CD4-positive, alpha-beta T cell (primary cell): ENCODE measurements around the gene MRPL33. TPM values are rescaled to one million over a fixed set of nuclear protein-coding genes. Genes with fewer than 3 reads are reported as not detected.

Experiments
- ATAC-seq: fragments of 200-7000 bp; cut with Tn5 transposase; one replicate; pipeline ENCODE4 v1.10.0; 2022; ENCODE audit warnings: mild to moderate bottlenecking; ENCODE audit not compliant: poor library complexity
- CTCF ChIA-PET: fragments of 350-600 bp; sonication (Branson Sonifier 250); formaldehyde crosslinking; loops from one replicate; lab custom pipeline; 2021; ENCODE audit warnings: antibody characterized with exemption, inconsistent platforms; lab: Charles Lee
- POLR2A ChIA-PET: fragments of 350-600 bp; sonication (Branson Sonifier 250); formaldehyde crosslinking; loops from one replicate; lab custom pipeline; 2021; ENCODE audit warnings: antibody characterized with exemption, inconsistent platforms; lab: Charles Lee
- DNase-seq, 14 experiments: peaks; one replicate each; pipeline ENCODE4 v3.0.0-alpha.2; 2013 to 2020; ENCODE audit warnings: mixed read lengths in 2 of 14
- H3K27ac ChIP-seq, 2 donors: one replicate each; pipeline versions ENCODE4 v1.5.1 to v1.7.0; 2013; ENCODE audit warnings: low read length in 2 of 2, low read depth in 1 of 2, mild to moderate bottlenecking in 1 of 2
- H3K27me3 ChIP-seq, 2 experiments: 1 replicate in 1 of 2; 2 replicates in 1 of 2; pipeline versions ENCODE4 v1.6.1 to v1.7.0; 2013; ENCODE audit warnings: low read length in 2 of 2, control low read depth in 1 of 2, mild to moderate bottlenecking in 1 of 2, moderate library complexity in 1 of 2; ENCODE audit not compliant: insufficient read depth in 2 of 2, control insufficient read depth in 1 of 2
- H3K36me3 ChIP-seq: one replicate; pipeline ENCODE4 v1.6.1; 2013; ENCODE audit warnings: low read length, control low read depth; ENCODE audit not compliant: insufficient read depth
- H3K4me1 ChIP-seq: one replicate; pipeline ENCODE4 v1.6.1; 2013; ENCODE audit warnings: low read length, control low read depth; ENCODE audit not compliant: insufficient read depth
- H3K4me3 ChIP-seq: one replicate; pipeline ENCODE4 v1.5.1; 2013; ENCODE audit warnings: mild to moderate bottlenecking, low read length, moderate library complexity
- H3K9me3 ChIP-seq, 2 experiments: 1 replicate in 1 of 2; 2 replicates in 1 of 2; pipeline versions ENCODE4 v1.6.1 to v1.7.0; 2013; ENCODE audit warnings: low read length in 2 of 2, mild to moderate bottlenecking in 2 of 2, control low read depth in 1 of 2, moderate library complexity in 1 of 2; ENCODE audit not compliant: control insufficient read depth in 1 of 2, insufficient read depth in 1 of 2
- H3K27ac Mint-ChIP-seq: one replicate; pipeline ENCODE4 v1.8.0; 2020; ENCODE audit warnings: mixed read lengths
- H3K27me3 Mint-ChIP-seq: one replicate; pipeline ENCODE4 v1.8.0; 2021; ENCODE audit warnings: mixed read lengths
- H3K36me3 Mint-ChIP-seq: one replicate; pipeline ENCODE4 v1.8.0; 2021; ENCODE audit warnings: low read depth, mixed read lengths
- H3K4me1 Mint-ChIP-seq: one replicate; pipeline ENCODE4 v1.8.0; 2021; ENCODE audit warnings: low read depth, mixed read lengths
- H3K4me3 Mint-ChIP-seq: one replicate; pipeline ENCODE4 v1.8.0; 2020; ENCODE audit warnings: mild to moderate bottlenecking, mixed read lengths
- H3K9me3 Mint-ChIP-seq: one replicate; pipeline ENCODE4 v1.8.0; 2020; ENCODE audit warnings: mixed read lengths
- CTCF ChIP-seq: fragments of 200-600 bp; IDR thresholded peaks from one replicate; pipeline ENCODE4 v1.8.0; 2022; ENCODE audit warnings: antibody characterized with exemption, mild to moderate bottlenecking
- intact Hi-C, 2 experiments: fragments of 100-400 bp; cut with DNase I in 1 of 2; cut with micrococcal nuclease in 1 of 2; formaldehyde crosslinking; loops; one replicate each; pipeline versions ENCODE4 v1.15.1 to v1.9.0; 2023 to 2025; cut with DNase I, micrococcal nuclease
- total RNA-seq, 174 experiments: library from RNA in 2 of 174; stranded (reverse) in 2 of 174; gene quantifications; one replicate each; pipeline ENCODE4 v1.2.3 and lab custom pipeline; 2021 to 2026

MRPL33 gene
- total RNA-seq, 2 experiments from 2014 or later, result 33.1 to 37.2 TPM

- intact Hi-C loops, result no loop called here
- ChIA-PET POLR2A (no interaction called here), CTCF (no interaction called here)
- no peaks in the 10 kb centered on the region for H3K36me3 Mint-ChIP-seq
- H3K4me1 ChIP-seq, result no peaks in the 10 kb centered on the region
- no peak overlapping the region for H3K27ac ChIP-seq
- no peak for TF ChIP-seq CTCF
- peaks cover 6% of the 10 kb centered on the region for H3K4me1 Mint-ChIP-seq
- H3K4me3 ChIP-seq, result no peak overlapping the region
- H3K27ac Mint-ChIP-seq, result no peak overlapping the region
- DNase-seq (no peak), ATAC-seq (no peak)
- no peaks in the 10 kb centered on the region for H3K27me3 ChIP-seq
- H3K9me3 Mint-ChIP-seq, result no peaks in the 10 kb centered on the region
- H3K36me3 ChIP-seq, result no peaks in the 10 kb centered on the region
- no peaks in the 10 kb centered on the region for H3K9me3 ChIP-seq
- H3K4me3 Mint-ChIP-seq, result no peak overlapping the region
- no peaks in the 10 kb centered on the region for H3K27me3 Mint-ChIP-seq
Measured at GRCh38 chr2:27728081-27728858, 43.2 kb upstream of the MRPL33 start.

- Mint-ChIP-seq H3K36me3 (no peaks in the 10 kb centered on the region), H3K4me1 (peaks cover 6% of the 10 kb centered on the region), H3K9me3 (no peaks in the 10 kb centered on the region), H3K27ac (no peak overlapping the region), H3K27me3 (no peaks in the 10 kb centered on the region), H3K4me3 (no peak overlapping the region)
- CTCF ChIA-PET, result no interaction called here
- H3K9me3 ChIP-seq, result no peaks in the 10 kb centered on the region
- H3K4me1 ChIP-seq, result no peaks in the 10 kb centered on the region
- ATAC-seq (no peak), DNase-seq (no peak)
- H3K27me3 ChIP-seq, result no peaks in the 10 kb centered on the region
- no peak for TF ChIP-seq CTCF
- intact Hi-C loops, result no loop called here
- no peaks in the 10 kb centered on the region for H3K36me3 ChIP-seq
- no peak overlapping the region for H3K4me3 ChIP-seq
- no peak overlapping the region for H3K27ac ChIP-seq
- POLR2A ChIA-PET, result no interaction called here
Measured at GRCh38 chr2:27729198-27729597, 42.3 kb upstream of the MRPL33 start.

GRCh38 chr2:27729614-27730013 is 41.9 kb upstream of the MRPL33 start:
- H3K4me1 ChIP-seq, result no peaks in the 10 kb centered on the region
- H3K9me3 Mint-ChIP-seq, result no peaks in the 10 kb centered on the region
- intact Hi-C loops, result no loop called here
- H3K4me3 ChIP-seq, result no peak overlapping the region
- no peaks in the 10 kb centered on the region for H3K36me3 Mint-ChIP-seq
- H3K4me3 Mint-ChIP-seq, result no peak overlapping the region
- ATAC-seq, result no peak
- H3K9me3 ChIP-seq, result no peaks in the 10 kb centered on the region
- no peak overlapping the region for H3K27ac Mint-ChIP-seq
- peaks cover 6% of the 10 kb centered on the region for H3K4me1 Mint-ChIP-seq
- TF ChIP-seq CTCF, result no peak
- no peaks in the 10 kb centered on the region for H3K36me3 ChIP-seq
- POLR2A ChIA-PET, result no interaction called here
- H3K27ac ChIP-seq, result no peak overlapping the region
- CTCF ChIA-PET, result no interaction called here
- H3K27me3 Mint-ChIP-seq, result no peaks in the 10 kb centered on the region
- H3K27me3 ChIP-seq, result no peaks in the 10 kb centered on the region
- DNase-seq, result no peak
